Midbrain (tissue), 1 donor: ENCODE measurements around the gene NDUFB10.
A peak's percentile ranks its signal among the peaks of the same experiment; 100 is the strongest.

ENCODE experiments used
- DNase-seq: peaks from one replicate; lab custom pipeline; 2025; lab: John Stamatoyannopoulos, UW

The NDUFB10 gene

GRCh38 chr16:2002406-2003230 lies 43.3 kb downstream of the NDUFB10 start:
- DNase-seq = no peak

GRCh38 chr16:2003231-2003826 lies 44.0 kb downstream of the NDUFB10 start:
- no peak for DNase-seq

GRCh38 chr16:2003827-2004641 lies 44.7 kb downstream of the NDUFB10 start:
- DNase-seq = peak; percentile 70

GRCh38 chr16:2004795-2005517 lies 45.6 kb downstream of the NDUFB10 start:
- DNase-seq = no peak

GRCh38 chr16:2005646-2006045 lies 46.3 kb downstream of the NDUFB10 start:
- DNase-seq = no peak

- no peak for DNase-seq
Observed at GRCh38 chr16:2006317-2006716, 47.0 kb downstream of the NDUFB10 start.

- DNase-seq = no peak
Observed at GRCh38 chr16:2007081-2007836, 47.9 kb downstream of the NDUFB10 start.

- no peak for DNase-seq
Observed at GRCh38 chr16:2008009-2008526, 48.7 kb downstream of the NDUFB10 start.

- no peak for DNase-seq
Observed at GRCh38 chr16:2008631-2009163, 49.4 kb downstream of the NDUFB10 start.

GRCh38 chr16:2009164-2009711 lies 49.9 kb downstream of the NDUFB10 start:
- DNase-seq = no peak

GRCh38 chr16:2009791-2010510 lies 50.6 kb downstream of the NDUFB10 start, which contains the start of gene ZNF598:
Gene ZNF598 (minus strand): TSS chr16:2009821.
- DNase-seq = peak; percentile 90
